HepG2 (cell line): ENCODE measurements around the gene GDI1. TPM values are rescaled to one million over a fixed set of nuclear protein-coding genes. Genes with fewer than 3 reads are reported as not detected.
A peak's percentile ranks its signal among the peaks of the same experiment; 100 is the strongest.

Experiments
- AGO1 ChIP-seq: fragments of 200-400 bp; formaldehyde crosslinking; IDR thresholded peaks from 2 replicates; pipeline ENCODE4 v1.6.1; 2017; ENCODE audit warnings: mild to moderate bottlenecking, low read depth, low read length, moderate library complexity; ENCODE audit not compliant: poor library complexity, severe bottlenecking
- ATRX ChIP-seq: sonication (generic); formaldehyde crosslinking; IDR thresholded peaks from 2 replicates; pipeline ENCODE4 v1.4.0; 2020; ENCODE audit warnings: missing genetic modification reagents, borderline replicate concordance
- DNMT1 ChIP-seq: sonication (generic); formaldehyde crosslinking; IDR thresholded peaks from 2 replicates; pipeline ENCODE4 v1.5.1; 2020; ENCODE audit warnings: mild to moderate bottlenecking, missing genetic modification reagents
- FOXO1 ChIP-seq: sonication (generic); formaldehyde crosslinking; IDR thresholded peaks from 2 replicates; pipeline ENCODE4 v1.4.0; 2020; ENCODE audit warnings: missing genetic modification reagents
- KDM6A ChIP-seq: IDR thresholded peaks from 2 replicates; pipeline ENCODE4 v1.6.1; 2016; ENCODE audit warnings: low read depth
- MYC ChIP-seq: sonication (generic); formaldehyde crosslinking; IDR thresholded peaks from 2 replicates; pipeline ENCODE4 v1.9.0; 2021; ENCODE audit warnings: missing genetic modification reagents, borderline replicate concordance
- POLR2G ChIP-seq: fragments of 200-400 bp; formaldehyde crosslinking; IDR thresholded peaks from 2 replicates; pipeline ENCODE4 v1.6.1; 2018; ENCODE audit warnings: mild to moderate bottlenecking, low read depth, low read length, moderate library complexity
- SP4 ChIP-seq: sonication (generic); formaldehyde crosslinking; IDR thresholded peaks from 2 replicates; pipeline ENCODE4 v1.8.1; 2023; ENCODE audit warnings: mild to moderate bottlenecking, missing genetic modification reagents
- TAF1 ChIP-seq: sonication (generic); formaldehyde crosslinking; IDR thresholded peaks from 2 replicates; pipeline ENCODE4 v1.4.0; 2020; ENCODE audit warnings: missing genetic modification reagents
- YY1 ChIP-seq: IDR thresholded peaks from 2 replicates; pipeline ENCODE4 v1.6.1; 2011; ENCODE audit warnings: low read length, low read depth, moderate library complexity, mild to moderate bottlenecking; ENCODE audit not compliant: insufficient read depth, insufficient replicate concordance
- ZNF879 ChIP-seq: sonication (generic); formaldehyde crosslinking; IDR thresholded peaks from 2 replicates; pipeline ENCODE4 v1.8.1; 2023; ENCODE audit warnings: missing genetic modification reagents
- ZSCAN12 ChIP-seq: sonication (generic); formaldehyde crosslinking; IDR thresholded peaks from 2 replicates; pipeline ENCODE4 v1.9.0; 2021; ENCODE audit warnings: mild to moderate bottlenecking, missing genetic modification reagents
- polyA plus RNA-seq, 8 experiments: library from polyadenylated mRNA; depleted of rRNA in 3 of 8; stranded (reverse) in 7 of 8; unstranded in 1 of 8; fragments of >200 nt; fragmentation: Illumina TruSeq in 4 of 8; extraction: Trizol in 4 of 8; gene quantifications; 2 replicates each; pipeline versions ENCODE4 v1.2.1 to v1.2.3, GENCODE V29; 2011 to 2016; ENCODE audit warnings: low read depth in 4 of 8, missing spikeins in 1 of 8, mixed read lengths in 1 of 8; ENCODE audit not compliant: insufficient read depth in 1 of 8
- total RNA-seq, 5 experiments: library from RNA; depleted of rRNA; stranded (reverse); fragments of >200 nt; fragmentation: Illumina TruSeq; extraction: Trizol; gene quantifications; 2 replicates each; pipeline ENCODE4 v1.2.3, GENCODE V29; 2016; ENCODE audit warnings: low read depth in 1 of 5
- TF ChIP-seq, protein P1 (sequence below): sonication (generic); formaldehyde crosslinking; IDR thresholded peaks from 2 replicates; pipeline ENCODE4 v1.8.1; 2023; ENCODE audit warnings: missing genetic modification reagents, mild to moderate bottlenecking, borderline replicate concordance
- TF ChIP-seq, protein P2 (sequence below), 2 experiments: sonication (generic) in 1 of 2; formaldehyde crosslinking in 1 of 2; IDR thresholded peaks; 2 replicates each; pipeline versions ENCODE4 v1.6.1 to v1.9.0; 2014 to 2022; ENCODE audit warnings: antibody characterized with exemption in 1 of 2, borderline replicate concordance in 1 of 2, inconsistent platforms in 1 of 2, low read depth in 1 of 2, missing genetic modification reagents in 1 of 2
- TF ChIP-seq, protein P3 (sequence below): IDR thresholded peaks from 2 replicates; pipeline ENCODE4 v1.6.1; 2016; ENCODE audit warnings: missing compliant biosample characterization, missing genetic modification reagents, borderline replicate concordance
- TF ChIP-seq, protein P4 (sequence below): sonication (generic); formaldehyde crosslinking; IDR thresholded peaks from 2 replicates; pipeline ENCODE4 v1.4.0; 2020; ENCODE audit warnings: missing genetic modification reagents
- TF ChIP-seq, protein P5 (sequence below): sonication (generic); formaldehyde crosslinking; IDR thresholded peaks from 2 replicates; pipeline ENCODE4 v1.4.0; 2020; ENCODE audit warnings: low read depth, mild to moderate bottlenecking, missing genetic modification reagents

Gene GDI1
- total and polyA plus RNA-seq, 2 of the 13 experiments (the other 11 are each of a cell fraction or from before 2014, with no cell fraction given), result 17.4 to 105 TPM

DNA sequence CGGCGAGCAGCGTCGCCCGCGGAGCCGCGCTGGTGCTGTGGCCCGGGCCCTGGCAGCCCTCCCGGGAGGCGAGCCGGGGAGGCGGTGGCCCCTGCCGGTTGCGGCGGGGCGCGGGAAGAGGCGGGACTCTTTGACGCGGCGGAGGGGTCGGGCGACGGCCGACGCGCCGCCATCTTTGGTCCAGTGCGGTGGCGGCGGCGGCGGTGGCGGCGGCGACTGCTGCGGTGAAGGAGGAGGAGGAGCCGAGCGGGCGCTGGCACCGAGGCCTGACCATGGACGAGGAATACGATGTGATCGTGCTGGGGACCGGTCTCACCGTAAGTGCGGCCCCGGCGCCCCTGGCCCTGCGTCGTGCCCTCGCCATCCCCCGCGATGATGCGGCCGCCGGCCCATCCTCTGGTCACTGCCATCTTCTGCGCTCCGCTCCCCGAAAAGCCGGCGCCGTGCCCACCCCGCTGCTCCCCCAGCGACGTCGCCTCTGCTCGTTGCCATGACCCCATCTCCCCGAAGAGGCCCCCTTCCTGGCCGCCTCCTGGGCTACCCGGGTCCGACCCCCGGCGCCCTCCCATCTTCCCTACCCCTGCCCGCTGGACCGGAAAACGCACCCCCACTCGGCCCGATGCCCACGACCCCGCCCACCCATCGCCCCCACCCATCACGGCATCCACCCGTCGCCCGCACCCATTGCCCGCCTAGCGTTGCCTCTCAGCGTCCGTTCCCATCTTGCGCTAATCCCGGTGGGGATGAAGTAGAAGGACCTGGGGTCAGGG lies at the start of gene GDI1 (continued):
- TF ChIP-seq YY1, result peak; percentile 93
- peak; percentile 75 for TF ChIP-seq TAF1 (CRISPR knock-in tag)
- TF ChIP-seq, protein P1, sequence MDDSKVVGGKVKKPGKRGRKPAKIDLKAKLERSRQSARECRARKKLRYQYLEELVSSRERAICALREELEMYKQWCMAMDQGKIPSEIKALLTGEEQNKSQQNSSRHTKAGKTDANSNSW (CRISPR knock-in tag), result no peak
- peak; percentile 76 for TF ChIP-seq AGO1
- no peak for TF ChIP-seq ATRX (CRISPR knock-in tag)
- TF ChIP-seq, protein P2, sequence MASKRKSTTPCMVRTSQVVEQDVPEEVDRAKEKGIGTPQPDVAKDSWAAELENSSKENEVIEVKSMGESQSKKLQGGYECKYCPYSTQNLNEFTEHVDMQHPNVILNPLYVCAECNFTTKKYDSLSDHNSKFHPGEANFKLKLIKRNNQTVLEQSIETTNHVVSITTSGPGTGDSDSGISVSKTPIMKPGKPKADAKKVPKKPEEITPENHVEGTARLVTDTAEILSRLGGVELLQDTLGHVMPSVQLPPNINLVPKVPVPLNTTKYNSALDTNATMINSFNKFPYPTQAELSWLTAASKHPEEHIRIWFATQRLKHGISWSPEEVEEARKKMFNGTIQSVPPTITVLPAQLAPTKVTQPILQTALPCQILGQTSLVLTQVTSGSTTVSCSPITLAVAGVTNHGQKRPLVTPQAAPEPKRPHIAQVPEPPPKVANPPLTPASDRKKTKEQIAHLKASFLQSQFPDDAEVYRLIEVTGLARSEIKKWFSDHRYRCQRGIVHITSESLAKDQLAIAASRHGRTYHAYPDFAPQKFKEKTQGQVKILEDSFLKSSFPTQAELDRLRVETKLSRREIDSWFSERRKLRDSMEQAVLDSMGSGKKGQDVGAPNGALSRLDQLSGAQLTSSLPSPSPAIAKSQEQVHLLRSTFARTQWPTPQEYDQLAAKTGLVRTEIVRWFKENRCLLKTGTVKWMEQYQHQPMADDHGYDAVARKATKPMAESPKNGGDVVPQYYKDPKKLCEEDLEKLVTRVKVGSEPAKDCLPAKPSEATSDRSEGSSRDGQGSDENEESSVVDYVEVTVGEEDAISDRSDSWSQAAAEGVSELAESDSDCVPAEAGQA (IDR thresholded peaks at IDR 0.05; ENCODE audit: low read depth), result peak; percentile 72; the same call in 1 of the 2 replicates
- TF ChIP-seq, protein P2 (CRISPR knock-in tag; IDR thresholded peaks at IDR 0.05; ENCODE audit: borderline replicate concordance), result no peak
- no peak for TF ChIP-seq DNMT1 (CRISPR knock-in tag)
- TF ChIP-seq, protein P3, sequence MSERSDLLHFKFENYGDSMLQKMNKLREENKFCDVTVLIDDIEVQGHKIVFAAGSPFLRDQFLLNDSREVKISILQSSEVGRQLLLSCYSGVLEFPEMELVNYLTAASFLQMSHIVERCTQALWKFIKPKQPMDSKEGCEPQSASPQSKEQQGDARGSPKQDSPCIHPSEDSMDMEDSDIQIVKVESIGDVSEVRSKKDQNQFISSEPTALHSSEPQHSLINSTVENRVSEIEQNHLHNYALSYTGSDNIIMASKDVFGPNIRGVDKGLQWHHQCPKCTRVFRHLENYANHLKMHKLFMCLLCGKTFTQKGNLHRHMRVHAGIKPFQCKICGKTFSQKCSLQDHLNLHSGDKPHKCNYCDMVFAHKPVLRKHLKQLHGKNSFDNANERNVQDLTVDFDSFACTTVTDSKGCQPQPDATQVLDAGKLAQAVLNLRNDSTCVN (CRISPR knock-in tag), result no peak
- no peak for TF ChIP-seq KDM6A (CRISPR knock-in tag)
- no peak for TF ChIP-seq ZSCAN12 (CRISPR knock-in tag)
- TF ChIP-seq ZNF879 (CRISPR knock-in tag), result no peak
- peak; percentile 63; the same call in 1 of the 2 replicates for TF ChIP-seq SP4 (CRISPR knock-in tag)
- TF ChIP-seq, protein P4, sequence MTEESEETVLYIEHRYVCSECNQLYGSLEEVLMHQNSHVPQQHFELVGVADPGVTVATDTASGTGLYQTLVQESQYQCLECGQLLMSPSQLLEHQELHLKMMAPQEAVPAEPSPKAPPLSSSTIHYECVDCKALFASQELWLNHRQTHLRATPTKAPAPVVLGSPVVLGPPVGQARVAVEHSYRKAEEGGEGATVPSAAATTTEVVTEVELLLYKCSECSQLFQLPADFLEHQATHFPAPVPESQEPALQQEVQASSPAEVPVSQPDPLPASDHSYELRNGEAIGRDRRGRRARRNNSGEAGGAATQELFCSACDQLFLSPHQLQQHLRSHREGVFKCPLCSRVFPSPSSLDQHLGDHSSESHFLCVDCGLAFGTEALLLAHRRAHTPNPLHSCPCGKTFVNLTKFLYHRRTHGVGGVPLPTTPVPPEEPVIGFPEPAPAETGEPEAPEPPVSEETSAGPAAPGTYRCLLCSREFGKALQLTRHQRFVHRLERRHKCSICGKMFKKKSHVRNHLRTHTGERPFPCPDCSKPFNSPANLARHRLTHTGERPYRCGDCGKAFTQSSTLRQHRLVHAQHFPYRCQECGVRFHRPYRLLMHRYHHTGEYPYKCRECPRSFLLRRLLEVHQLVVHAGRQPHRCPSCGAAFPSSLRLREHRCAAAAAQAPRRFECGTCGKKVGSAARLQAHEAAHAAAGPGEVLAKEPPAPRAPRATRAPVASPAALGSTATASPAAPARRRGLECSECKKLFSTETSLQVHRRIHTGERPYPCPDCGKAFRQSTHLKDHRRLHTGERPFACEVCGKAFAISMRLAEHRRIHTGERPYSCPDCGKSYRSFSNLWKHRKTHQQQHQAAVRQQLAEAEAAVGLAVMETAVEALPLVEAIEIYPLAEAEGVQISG (CRISPR knock-in tag), result peak; percentile 46; the same call in 1 of the 2 replicates
- no peak for TF ChIP-seq FOXO1 (CRISPR knock-in tag)
- TF ChIP-seq POLR2G, result peak; percentile 63
- TF ChIP-seq MYC (CRISPR knock-in tag), result peak; percentile 29; the same call in 1 of the 2 replicates
- TF ChIP-seq, protein P5, sequence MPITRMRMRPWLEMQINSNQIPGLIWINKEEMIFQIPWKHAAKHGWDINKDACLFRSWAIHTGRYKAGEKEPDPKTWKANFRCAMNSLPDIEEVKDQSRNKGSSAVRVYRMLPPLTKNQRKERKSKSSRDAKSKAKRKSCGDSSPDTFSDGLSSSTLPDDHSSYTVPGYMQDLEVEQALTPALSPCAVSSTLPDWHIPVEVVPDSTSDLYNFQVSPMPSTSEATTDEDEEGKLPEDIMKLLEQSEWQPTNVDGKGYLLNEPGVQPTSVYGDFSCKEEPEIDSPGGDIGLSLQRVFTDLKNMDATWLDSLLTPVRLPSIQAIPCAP, result no peak
